CD4-positive, alpha-beta memory T cell (primary cell): ENCODE measurements around the gene PBX1. TPM values are rescaled to one million over a fixed set of nuclear protein-coding genes. Genes with fewer than 3 reads are reported as not detected.

ENCODE experiments used
- CTCF ChIA-PET: fragments of 350-600 bp; sonication (Branson Sonifier 250); formaldehyde crosslinking; loops from one replicate; lab custom pipeline; 2021; ENCODE audit warnings: inconsistent platforms; ENCODE audit not compliant: partially characterized antibody; lab: Charles Lee
- POLR2A ChIA-PET: fragments of 350-600 bp; sonication (Branson Sonifier 250); formaldehyde crosslinking; loops from one replicate; lab custom pipeline; 2021; ENCODE audit not compliant: partially characterized antibody; lab: Charles Lee
- DNase-seq, 5 donors: peaks; one replicate each; pipeline versions ENCODE4 v3.0.0 to v3.0.0-alpha.2; 2020 to 2022; ENCODE audit warnings: mixed read lengths in 1 of 5
- H3K27ac ChIP-seq: one replicate; pipeline ENCODE4 v1.7.0; 2013; ENCODE audit warnings: low read depth, low read length
- H3K27me3 ChIP-seq: 2 replicates; pipeline ENCODE4 v1.7.0; 2013; ENCODE audit warnings: mild to moderate bottlenecking, low read length, moderate library complexity; ENCODE audit not compliant: insufficient read depth
- H3K36me3 ChIP-seq: 2 replicates; pipeline ENCODE4 v1.7.0; 2013; ENCODE audit warnings: mild to moderate bottlenecking, low read length, moderate library complexity; ENCODE audit not compliant: insufficient read depth
- H3K4me1 ChIP-seq: 2 replicates; pipeline ENCODE4 v1.7.0; 2013; ENCODE audit warnings: mild to moderate bottlenecking, low read length, moderate library complexity; ENCODE audit not compliant: insufficient read depth
- H3K4me3 ChIP-seq, 2 donors: one replicate each; pipeline ENCODE4 v1.7.0; 2013; ENCODE audit warnings: low read length in 2 of 2, mild to moderate bottlenecking in 1 of 2
- H3K9me3 ChIP-seq, 2 donors: one replicate each; pipeline ENCODE4 v1.7.0; 2013; ENCODE audit warnings: low read length in 2 of 2, control low read depth in 1 of 2; ENCODE audit not compliant: control insufficient read depth in 1 of 2
- H3K27ac Mint-ChIP-seq, 7 donors: one replicate each; pipeline ENCODE4 v1.8.0; 2020 to 2021; ENCODE audit warnings: mixed read lengths in 7 of 7, mild to moderate bottlenecking in 6 of 7, inconsistent platforms in 3 of 7, moderate library complexity in 3 of 7
- H3K27me3 Mint-ChIP-seq, 2 donors: one replicate each; pipeline ENCODE4 v1.8.0; 2020 to 2021; ENCODE audit warnings: mixed read lengths in 2 of 2
- H3K36me3 Mint-ChIP-seq, 2 donors: one replicate each; pipeline ENCODE4 v1.8.0; 2020 to 2021; ENCODE audit warnings: mixed read lengths in 2 of 2, inconsistent platforms in 1 of 2, mild to moderate bottlenecking in 1 of 2
- H3K4me1 Mint-ChIP-seq, 4 donors: one replicate each; pipeline ENCODE4 v1.8.0; 2020 to 2021; ENCODE audit warnings: mixed read lengths in 4 of 4, mild to moderate bottlenecking in 1 of 4
- H3K4me3 Mint-ChIP-seq, 8 donors: one replicate each; pipeline ENCODE4 v1.8.0; 2020 to 2021; ENCODE audit warnings: mixed read lengths in 8 of 8, mild to moderate bottlenecking in 7 of 8, moderate library complexity in 6 of 8, inconsistent platforms in 3 of 8
- H3K9me3 Mint-ChIP-seq, 8 donors: one replicate each; pipeline ENCODE4 v1.8.0; 2020 to 2021; ENCODE audit warnings: mixed read lengths in 8 of 8, mild to moderate bottlenecking in 5 of 8, inconsistent platforms in 3 of 8, moderate library complexity in 1 of 8
- intact Hi-C: fragments of 100-400 bp; cut with micrococcal nuclease; formaldehyde crosslinking; loops from one replicate; pipeline ENCODE4 v1.15.1; 2023
- polyA plus RNA-seq, 2 donors: library from polyadenylated mRNA; unstranded; fragments of 300-500 nt; fragmentation: Illumina TruSeq; gene quantifications; one replicate each; pipeline ENCODE4 v1.2.3, GENCODE V29; 2021
- total RNA-seq, 2 experiments: library from RNA; stranded (reverse); gene quantifications; one replicate each; pipeline ENCODE4 v1.2.3, GENCODE V29; 2021

PBX1 gene
- total and polyA plus RNA-seq, 4 experiments from 2014 or later = 0.06 to 0.70 (median 0.53) TPM; not detected in 1

- H3K4me1 ChIP-seq = no peaks in the 10 kb centered on the region
- Mint-ChIP-seq H3K4me3 (no peak overlapping the region), H3K27ac (no peak overlapping the region), H3K36me3 (no peaks in the 10 kb centered on the region), H3K9me3 (peaks cover 0 to 4% (median 0%) of the 10 kb centered on the region in 8 donors), H3K4me1 (no peaks in the 10 kb centered on the region), H3K27me3 (no peaks in the 10 kb centered on the region)
- intact Hi-C loops = no loop called here
- no peaks in the 10 kb centered on the region for H3K27me3 ChIP-seq
- POLR2A ChIA-PET = no interaction called here
- H3K4me3 ChIP-seq = no peak overlapping the region
- no peak for DNase-seq
- H3K36me3 ChIP-seq = no peaks in the 10 kb centered on the region
- H3K27ac ChIP-seq = no peak overlapping the region
- no peaks in the 10 kb centered on the region for H3K9me3 ChIP-seq
- CTCF ChIA-PET = no interaction called here
Measured at GRCh38 chr1:164840936-164841335, 282.0 kb downstream of the PBX1 start.

GRCh38 chr1:164841702-164842465 lies 282.9 kb downstream of the PBX1 start:
- Mint-ChIP-seq H3K4me1 (no peaks in the 10 kb centered on the region), H3K9me3 (peaks cover 0 to 4% (median 0%) of the 10 kb centered on the region in 8 donors), H3K27ac (no peak overlapping the region), H3K4me3 (no peak overlapping the region), H3K36me3 (no peaks in the 10 kb centered on the region), H3K27me3 (no peaks in the 10 kb centered on the region)
- DNase-seq = no peak
- no peaks in the 10 kb centered on the region for H3K36me3 ChIP-seq
- intact Hi-C loops = no loop called here
- peaks cover 0 to 4% of the 10 kb centered on the region in 2 donors for H3K9me3 ChIP-seq
- H3K27ac ChIP-seq = no peak overlapping the region
- H3K4me3 ChIP-seq = no peak overlapping the region
- H3K27me3 ChIP-seq = no peaks in the 10 kb centered on the region
- no peaks in the 10 kb centered on the region for H3K4me1 ChIP-seq
- CTCF ChIA-PET = no interaction called here
- POLR2A ChIA-PET = no interaction called here

GRCh38 chr1:164842870-164843269 lies 283.9 kb downstream of the PBX1 start:
- no peak for DNase-seq

GRCh38 chr1:164843743-164844500 lies 284.9 kb downstream of the PBX1 start:
- H3K4me1 ChIP-seq = no peaks in the 10 kb centered on the region
- ChIA-PET POLR2A (no interaction called here), CTCF (no interaction called here)
- H3K4me3 ChIP-seq = no peak overlapping the region
- Mint-ChIP-seq H3K9me3 (peaks cover 0 to 3% (median 0%) of the 10 kb centered on the region in 8 donors), H3K27me3 (peaks cover 0 to 2% of the 10 kb centered on the region in 2 donors), H3K4me3 (no peak overlapping the region), H3K4me1 (no peaks in the 10 kb centered on the region), H3K36me3 (no peaks in the 10 kb centered on the region), H3K27ac (no peak overlapping the region)
- peaks cover 0 to 4% of the 10 kb centered on the region in 2 donors for H3K9me3 ChIP-seq
- H3K27me3 ChIP-seq = no peaks in the 10 kb centered on the region
- H3K36me3 ChIP-seq = no peaks in the 10 kb centered on the region
- intact Hi-C loops = no loop called here
- no peak overlapping the region for H3K27ac ChIP-seq
- no peak for DNase-seq

More at GRCh38 chr1:164842870-164843269, 283.9 kb downstream of the PBX1 start:
- Mint-ChIP-seq H3K4me3 (no peak overlapping the region), H3K27ac (no peak overlapping the region), H3K27me3 (peaks cover 0 to 2% of the 10 kb centered on the region in 2 donors), H3K36me3 (no peaks in the 10 kb centered on the region), H3K4me1 (no peaks in the 10 kb centered on the region), H3K9me3 (peaks cover 0 to 4% (median 0%) of the 10 kb centered on the region in 8 donors)
- H3K9me3 ChIP-seq = peaks cover 0 to 4% of the 10 kb centered on the region in 2 donors
- H3K27me3 ChIP-seq = no peaks in the 10 kb centered on the region
- ChIA-PET CTCF (no interaction called here), POLR2A (no interaction called here)
- intact Hi-C loops = no loop called here
- no peaks in the 10 kb centered on the region for H3K4me1 ChIP-seq
- H3K36me3 ChIP-seq = no peaks in the 10 kb centered on the region
- no peak overlapping the region for H3K27ac ChIP-seq
- no peak overlapping the region for H3K4me3 ChIP-seq

- Mint-ChIP-seq H3K4me1 (no peaks in the 10 kb centered on the region), H3K27me3 (peaks cover 0 to 2% of the 10 kb centered on the region in 2 donors), H3K27ac (no peak overlapping the region), H3K36me3 (no peaks in the 10 kb centered on the region), H3K4me3 (no peak overlapping the region), H3K9me3 (peaks cover 0 to 2% (median 0%) of the 10 kb centered on the region in 8 donors)
- CTCF ChIA-PET = no interaction called here
- no peaks in the 10 kb centered on the region for H3K4me1 ChIP-seq
- H3K4me3 ChIP-seq = no peak overlapping the region
- no peaks in the 10 kb centered on the region for H3K36me3 ChIP-seq
- POLR2A ChIA-PET = no interaction called here
- DNase-seq = no peak
- intact Hi-C loops = no loop called here
- H3K27ac ChIP-seq = no peak overlapping the region
- H3K27me3 ChIP-seq = no peaks in the 10 kb centered on the region
- H3K9me3 ChIP-seq = peaks cover 0 to 4% of the 10 kb centered on the region in 2 donors
Measured at GRCh38 chr1:164846731-164847691, 288.0 kb downstream of the PBX1 start.

- H3K4me3 ChIP-seq = no peak overlapping the region
- no peaks in the 10 kb centered on the region for H3K4me1 Mint-ChIP-seq
- no peaks in the 10 kb centered on the region for H3K36me3 ChIP-seq
- no peaks in the 10 kb centered on the region for H3K4me1 ChIP-seq
- no peak overlapping the region for H3K27ac ChIP-seq
- CTCF ChIA-PET = no interaction called here
- H3K9me3 ChIP-seq = no peaks in the 10 kb centered on the region
- no peak overlapping the region for H3K27ac Mint-ChIP-seq
- H3K36me3 Mint-ChIP-seq = no peaks in the 10 kb centered on the region
- H3K27me3 ChIP-seq = no peaks in the 10 kb centered on the region
- no peak for DNase-seq
- no peak overlapping the region for H3K4me3 Mint-ChIP-seq
- intact Hi-C loops = no loop called here
- POLR2A ChIA-PET = no interaction called here
- H3K27me3 Mint-ChIP-seq = no peaks in the 10 kb centered on the region
- H3K9me3 Mint-ChIP-seq = peaks cover 0 to 4% (median 0%) of the 10 kb centered on the region in 8 donors
Measured at GRCh38 chr1:164853146-164853545, 294.2 kb downstream of the PBX1 start.
